Measurements from ENCODE around the gene MARCO.

GRCh38 chr2:119005555-119005954 is 63.6 kb downstream of the MARCO start:
- TF ChIP-seq CTCF (IDR thresholded peaks at IDR 0.05) (no peak), EZH2 (IDR thresholded peaks at IDR 0.05; ENCODE audit: borderline replicate concordance, insufficient read depth, low read depth, low read length, poor library complexity, severe bottlenecking) (no peak)

Data from B cell (primary cell).